OCI-LY7 (cell line): ENCODE data around the gene SHROOM3. TPM values are rescaled to one million over a fixed set of nuclear protein-coding genes. Genes with fewer than 3 reads are reported as not detected.

ENCODE experiments used
- BruUV-seq: library from RNA; stranded (reverse); fragments of 400-500 nt; replicated peaks from 2 replicates; lab custom pipeline; 2021; lab: Mats Ljungman, UMichigan
- CTCF ChIA-PET: fragments of 300-600 bp; sonication (Branson Sonifier 250); formaldehyde crosslinking; loops from one replicate; lab custom pipeline; 2022; ENCODE audit warnings: antibody characterized with exemption; ENCODE audit not compliant: unreplicated experiment; lab: Charles Lee
- POLR2A ChIA-PET: fragments of 300-600 bp; sonication (Branson Sonifier 250); formaldehyde crosslinking; loops from one replicate; lab custom pipeline; 2022; ENCODE audit warnings: antibody characterized with exemption; lab: Charles Lee
- DNase-seq: peaks from one replicate; pipeline ENCODE4 v3.0.0-alpha.2; 2015; ENCODE audit warnings: low spot score
- H2AFZ ChIP-seq: fragments of 200-600 bp; sonication (generic), shearing (Covaris generic); 2 replicates; pipeline ENCODE4 v1.6.1; 2014; ENCODE audit warnings: mild to moderate bottlenecking, antibody characterized with exemption, low read length, moderate library complexity
- H3K27ac ChIP-seq: fragments of 200-600 bp; sonication (generic); 2 replicates; pipeline ENCODE4 v1.5.1; 2014; ENCODE audit warnings: mixed run types, low read depth, mild to moderate bottlenecking, moderate library complexity, low read length, inconsistent platforms; ENCODE audit not compliant: poor library complexity, severe bottlenecking
- H3K36me3 ChIP-seq: fragments of 200-600 bp; sonication (generic); 2 replicates; pipeline ENCODE4 v1.6.1; 2014; ENCODE audit warnings: mild to moderate bottlenecking, antibody characterized with exemption, low read length, moderate library complexity, mixed read lengths; ENCODE audit not compliant: insufficient read depth
- H3K4me1 ChIP-seq: fragments of 200-600 bp; sonication (generic); 2 replicates; pipeline ENCODE4 v1.5.1; 2014; ENCODE audit warnings: mild to moderate bottlenecking, low read length; ENCODE audit not compliant: insufficient read depth, poor library complexity, severe bottlenecking
- H3K4me2 ChIP-seq: fragments of 200-600 bp; sonication (generic); 2 replicates; pipeline ENCODE4 v1.6.1; 2014; ENCODE audit warnings: mild to moderate bottlenecking, low read length
- H3K4me3 ChIP-seq: fragments of 200-600 bp; sonication (generic); 2 replicates; pipeline ENCODE4 v1.5.1; 2014; ENCODE audit warnings: mild to moderate bottlenecking, low read depth, low read length; ENCODE audit not compliant: poor library complexity, severe bottlenecking
- H3K79me2 ChIP-seq: fragments of 200-600 bp; sonication (generic); 2 replicates; pipeline ENCODE4 v1.6.1; 2016; ENCODE audit warnings: low read depth, mild to moderate bottlenecking, low read length, moderate library complexity, mixed read lengths; ENCODE audit not compliant: insufficient read depth
- H3K9me2 ChIP-seq: fragments of 200-600 bp; sonication (generic); 2 replicates; pipeline ENCODE4 v1.6.1; 2016; ENCODE audit warnings: mild to moderate bottlenecking, low read length, mixed read lengths; ENCODE audit not compliant: insufficient read depth
- H3K9me3 ChIP-seq: fragments of 200-600 bp; sonication (generic); 2 replicates; pipeline ENCODE4 v1.6.1; 2014; ENCODE audit warnings: mild to moderate bottlenecking, mixed run types, low read length, mixed read lengths
- H4K20me1 ChIP-seq: fragments of 200-600 bp; sonication (generic); 2 replicates; pipeline ENCODE4 v1.6.1; 2014; ENCODE audit warnings: mild to moderate bottlenecking, antibody characterized with exemption, low read length, moderate library complexity, mixed read lengths; ENCODE audit not compliant: insufficient read depth
- EZH2phosphoT487 ChIP-seq: fragments of 200-600 bp; sonication (generic); IDR thresholded peaks from 2 replicates; pipeline ENCODE4 v1.6.1; 2018; ENCODE audit warnings: low read depth, borderline replicate concordance, mild to moderate bottlenecking, mixed run types, antibody characterized with exemption, low read length, moderate library complexity, mixed read lengths
- intact Hi-C: fragments of 100-400 bp; cut with micrococcal nuclease; formaldehyde crosslinking; loops from one replicate; pipeline ENCODE4 v1.10.0; 2022; ENCODE audit not compliant: unreplicated experiment
- total RNA-seq, 2 experiments: library from RNA; depleted of rRNA in 1 of 2; stranded (reverse); fragments of >200 nt in 1 of 2; shearing (Covaris generic) in 1 of 2; gene quantifications; 2 replicates each; pipeline ENCODE4 v1.2.3, GENCODE V29; 2014 to 2022
- TF ChIP-seq, protein P1 (sequence below): fragments of 200-600 bp; sonication (generic); conservative IDR thresholded peaks from 2 replicates; pipeline ENCODE4 v1.5.1; 2014; ENCODE audit warnings: mild to moderate bottlenecking, antibody characterized with exemption, low read length, moderate library complexity, mixed read lengths

The SHROOM3 gene
- total RNA-seq, 2 experiments from 2014 or later = not detected

GRCh38 chr4:76470532-76470931 lies 35.5 kb downstream of the SHROOM3 start:
- H3K4me3 ChIP-seq = no peak overlapping the region
- H3K27ac ChIP-seq = no peak overlapping the region
- no peak overlapping the region for H2AFZ ChIP-seq
- H4K20me1 ChIP-seq = no peaks in the 10 kb centered on the region
- CTCF ChIA-PET = no interaction called here
- TF ChIP-seq EZH2phosphoT487 = no peak
- TF ChIP-seq, protein P1, sequence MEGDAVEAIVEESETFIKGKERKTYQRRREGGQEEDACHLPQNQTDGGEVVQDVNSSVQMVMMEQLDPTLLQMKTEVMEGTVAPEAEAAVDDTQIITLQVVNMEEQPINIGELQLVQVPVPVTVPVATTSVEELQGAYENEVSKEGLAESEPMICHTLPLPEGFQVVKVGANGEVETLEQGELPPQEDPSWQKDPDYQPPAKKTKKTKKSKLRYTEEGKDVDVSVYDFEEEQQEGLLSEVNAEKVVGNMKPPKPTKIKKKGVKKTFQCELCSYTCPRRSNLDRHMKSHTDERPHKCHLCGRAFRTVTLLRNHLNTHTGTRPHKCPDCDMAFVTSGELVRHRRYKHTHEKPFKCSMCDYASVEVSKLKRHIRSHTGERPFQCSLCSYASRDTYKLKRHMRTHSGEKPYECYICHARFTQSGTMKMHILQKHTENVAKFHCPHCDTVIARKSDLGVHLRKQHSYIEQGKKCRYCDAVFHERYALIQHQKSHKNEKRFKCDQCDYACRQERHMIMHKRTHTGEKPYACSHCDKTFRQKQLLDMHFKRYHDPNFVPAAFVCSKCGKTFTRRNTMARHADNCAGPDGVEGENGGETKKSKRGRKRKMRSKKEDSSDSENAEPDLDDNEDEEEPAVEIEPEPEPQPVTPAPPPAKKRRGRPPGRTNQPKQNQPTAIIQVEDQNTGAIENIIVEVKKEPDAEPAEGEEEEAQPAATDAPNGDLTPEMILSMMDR = no peak
- H3K36me3 ChIP-seq = no peaks in the 10 kb centered on the region
- BruUV-seq = no TSS peak
- intact Hi-C loops = no loop called here
- POLR2A ChIA-PET = interaction anchor here (1.1 to 1.2 kb wide), 2 partner anchors 8 to 37 kb away, joined by 3 read pairs; no protein-coding TSS in a partner anchor
- no peak for DNase-seq
- H3K4me1 ChIP-seq = no peaks in the 10 kb centered on the region
- no peaks in the 10 kb centered on the region for H3K9me3 ChIP-seq
- H3K79me2 ChIP-seq = no peaks in the 10 kb centered on the region
- H3K4me2 ChIP-seq = no peak overlapping the region
- H3K9me2 ChIP-seq = no peaks in the 10 kb centered on the region

- Histone ChIP-seq H3K79me2 (no peaks in the 10 kb centered on the region), H3K27ac (no peak overlapping the region), H3K4me1 (no peaks in the 10 kb centered on the region), H3K4me3 (no peak overlapping the region), H4K20me1 (no peaks in the 10 kb centered on the region), H3K9me2 (no peaks in the 10 kb centered on the region), H2AFZ (no peak overlapping the region), H3K9me3 (no peaks in the 10 kb centered on the region), H3K36me3 (no peaks in the 10 kb centered on the region), H3K4me2 (no peak overlapping the region)
- ChIA-PET CTCF (no interaction called here), POLR2A (interaction anchor here (1.3 kb wide), 1 partner anchor 9 kb away, joined by 4 read pairs; no protein-coding TSS in a partner anchor)
- TF ChIP-seq, protein P1 = no peak
- no TSS peak for BruUV-seq
- intact Hi-C loops = no loop called here
- no peak for DNase-seq
Observed at GRCh38 chr4:76476571-76476970, 41.5 kb downstream of the SHROOM3 start.

DNA sequence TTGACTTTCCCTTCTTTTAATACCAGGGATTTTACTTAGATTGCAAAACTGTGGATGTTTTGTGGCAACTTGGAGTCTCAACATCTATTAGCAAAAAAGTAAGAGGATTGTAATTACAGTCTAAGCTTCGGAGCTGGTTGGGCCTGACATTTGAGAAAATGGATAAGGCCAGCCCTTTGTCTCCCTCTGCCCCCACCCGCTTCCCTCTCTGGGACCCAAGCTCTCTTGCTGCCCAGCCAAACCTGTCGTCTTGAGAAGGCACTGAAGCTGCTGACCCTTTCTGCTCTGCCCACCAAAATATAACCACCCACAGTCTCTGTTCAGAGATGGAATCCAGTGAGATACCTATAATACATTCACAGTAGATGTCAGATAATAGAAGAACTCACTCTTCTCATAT lies 49.6 kb downstream of the SHROOM3 start:
- Histone ChIP-seq H3K27ac (no peak overlapping the region), H3K4me2 (no peak overlapping the region), H3K36me3 (no peaks in the 10 kb centered on the region), H3K4me1 (no peaks in the 10 kb centered on the region), H3K4me3 (no peak overlapping the region), H3K9me2 (no peaks in the 10 kb centered on the region), H3K9me3 (no peaks in the 10 kb centered on the region), H2AFZ (no peak overlapping the region), H4K20me1 (no peaks in the 10 kb centered on the region), H3K79me2 (no peaks in the 10 kb centered on the region)
- no TSS peak for BruUV-seq
- CTCF ChIA-PET = no interaction called here
- no peak for TF ChIP-seq EZH2phosphoT487
- TF ChIP-seq, protein P1 = no peak
- POLR2A ChIA-PET = interaction anchor here (0.7 kb wide), 1 partner anchor 1781 kb away, joined by 3 read pairs; no protein-coding TSS in a partner anchor
- intact Hi-C loops = no loop called here
- DNase-seq = no peak
